ENCODE measurements around the gene PRSS16.
"Not testable (repeated sequence)": the region's sequence is repeated elsewhere in the genome, so short reads cannot be mapped to it uniquely, and the experiment has no call there.

PRSS16 gene

GRCh38 chr6:27248783-27249182 is 1.3 kb downstream of the PRSS16 start:
- DNase-seq = no peak

DNA sequence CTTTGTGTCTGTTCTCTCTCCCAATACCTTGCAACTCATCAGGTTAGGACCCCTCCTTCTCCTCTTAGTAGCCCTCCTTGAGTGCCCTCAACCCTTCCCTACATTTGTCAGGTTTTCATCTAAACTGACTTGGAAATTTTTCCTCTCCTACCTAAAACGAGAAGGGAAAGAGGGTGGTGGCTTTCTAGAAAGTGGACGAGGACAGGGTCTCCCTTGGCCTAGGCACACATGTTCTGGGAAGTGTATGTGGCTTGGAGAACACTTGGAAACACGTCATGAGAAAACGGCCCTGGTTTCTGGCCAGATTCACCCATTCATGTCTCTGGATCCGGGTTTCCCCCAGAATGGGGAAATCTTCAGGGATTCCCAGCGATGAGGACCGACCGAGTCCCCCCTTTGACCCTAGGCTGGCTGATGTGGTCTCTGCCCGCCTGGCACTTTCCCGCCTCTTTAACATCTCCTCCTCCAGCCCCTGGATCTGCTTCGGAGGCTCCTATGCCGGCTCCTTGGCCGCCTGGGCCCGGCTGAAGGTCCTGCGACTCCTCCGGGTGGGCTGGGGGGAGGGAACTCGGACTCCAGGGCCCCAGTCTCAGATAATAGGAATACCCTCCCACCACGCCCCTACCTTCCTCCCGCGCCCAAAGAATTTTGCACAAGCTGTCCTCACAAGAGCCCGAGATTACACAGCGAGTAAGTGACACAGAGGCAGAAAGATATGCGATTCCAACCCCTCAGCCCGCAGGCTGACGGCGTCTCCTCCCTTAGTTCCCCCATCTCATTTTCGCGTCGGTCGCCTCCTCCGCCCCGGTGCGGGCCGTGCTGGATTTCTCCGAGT is 3.0 kb downstream of the PRSS16 start:
- no peak for DNase-seq

GRCh38 chr6:27251112-27251605 is 3.7 kb downstream of the PRSS16 start:
- peak; percentile 17 to 80 (median 56) for DNase-seq

DNA sequence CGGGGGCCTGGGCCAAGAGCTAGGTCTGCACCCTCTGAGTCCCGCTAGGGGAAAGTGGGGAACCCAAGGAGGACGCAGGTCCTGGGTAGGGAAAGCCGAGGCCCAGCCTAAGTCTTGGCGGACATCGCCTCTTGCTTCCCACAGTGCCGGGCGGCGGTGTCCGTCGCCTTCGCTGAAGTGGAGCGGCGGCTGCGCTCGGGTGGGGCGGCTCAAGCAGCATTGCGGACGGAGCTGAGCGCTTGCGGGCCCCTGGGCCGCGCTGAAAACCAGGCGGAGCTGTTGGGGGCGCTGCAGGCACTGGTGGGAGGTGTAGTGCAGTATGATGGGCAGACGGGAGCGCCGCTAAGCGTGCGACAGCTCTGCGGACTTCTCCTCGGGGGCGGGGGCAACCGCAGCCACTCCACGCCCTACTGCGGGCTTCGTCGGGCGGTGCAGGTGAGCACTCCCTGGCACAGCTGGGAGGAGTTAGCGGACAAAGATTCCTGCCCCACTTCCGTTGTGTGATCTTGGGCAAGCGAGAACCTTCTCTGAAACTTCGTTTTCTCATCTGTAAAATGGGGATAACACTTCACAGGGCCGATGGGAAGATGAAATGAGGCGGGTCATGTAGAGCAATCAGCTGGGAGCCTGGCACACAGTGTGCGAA is 4.2 kb downstream of the PRSS16 start:
- peak; percentile 19 to 92 (median 65) for DNase-seq

DNA sequence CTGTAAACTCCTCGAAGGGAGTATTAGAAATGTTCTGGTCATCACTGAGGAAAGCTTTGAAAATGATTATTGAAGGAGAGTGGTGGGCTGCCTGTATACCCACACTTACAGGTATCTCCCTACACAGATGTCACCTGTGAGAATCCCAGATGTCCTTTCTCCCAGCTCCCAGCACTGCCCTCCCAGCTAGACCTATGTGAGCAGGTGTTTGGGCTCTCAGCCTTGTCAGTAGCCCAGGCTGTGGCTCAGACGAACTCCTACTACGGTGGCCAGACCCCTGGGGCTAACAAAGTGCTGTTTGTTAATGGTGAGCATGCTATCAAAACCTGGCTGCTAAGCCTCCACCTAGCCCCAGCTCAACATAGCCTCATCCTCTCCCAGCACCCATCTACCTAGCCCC is 7.1 kb downstream of the PRSS16 start:
- DNase-seq = no peak

GRCh38 chr6:27255866-27256265 is 8.4 kb downstream of the PRSS16 start:
- DNase-seq = no peak

- no peak for DNase-seq
Observed at GRCh38 chr6:27260369-27260768, 12.9 kb downstream of the PRSS16 start.

DNA sequence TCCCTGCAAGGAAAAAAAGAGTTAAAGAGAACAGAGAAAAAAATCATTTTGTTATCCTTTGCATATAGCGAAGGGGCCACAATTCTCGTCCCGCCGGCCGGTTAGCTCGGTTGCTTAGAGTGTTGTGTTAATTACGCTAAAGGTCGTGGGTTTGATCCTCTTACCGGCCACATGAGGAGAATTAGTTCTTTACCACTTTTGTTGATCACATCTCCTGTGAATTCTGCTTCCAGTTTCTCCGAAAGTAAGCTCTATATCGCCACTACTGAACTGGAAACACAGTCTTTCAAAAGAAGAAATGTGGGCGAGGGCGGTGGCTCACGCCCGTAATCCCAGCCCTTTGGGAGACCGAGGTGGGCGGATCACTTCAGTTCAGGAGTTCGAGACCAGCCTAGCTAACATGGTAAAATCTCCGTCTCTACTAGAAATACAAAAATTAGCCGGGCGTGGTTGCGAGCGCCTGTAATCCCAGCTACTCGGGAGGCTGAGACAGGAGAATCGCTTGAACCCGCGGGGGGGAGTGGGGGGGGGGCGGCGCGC is 13.4 kb downstream of the PRSS16 start:
- DNase-seq = no peak

GRCh38 chr6:27263886-27264285 is 16.4 kb downstream of the PRSS16 start:
- no peak for DNase-seq

GRCh38 chr6:27267003-27267402 is 19.5 kb downstream of the PRSS16 start:
- DNase-seq = not testable (repeated sequence)

- no peak for DNase-seq
Observed at GRCh38 chr6:27267857-27268434, 20.4 kb downstream of the PRSS16 start.

GRCh38 chr6:27268803-27269202 is 21.3 kb downstream of the PRSS16 start:
- DNase-seq = no peak

GRCh38 chr6:27273783-27274182 is 26.3 kb downstream of the PRSS16 start:
- DNase-seq = no peak

DNA sequence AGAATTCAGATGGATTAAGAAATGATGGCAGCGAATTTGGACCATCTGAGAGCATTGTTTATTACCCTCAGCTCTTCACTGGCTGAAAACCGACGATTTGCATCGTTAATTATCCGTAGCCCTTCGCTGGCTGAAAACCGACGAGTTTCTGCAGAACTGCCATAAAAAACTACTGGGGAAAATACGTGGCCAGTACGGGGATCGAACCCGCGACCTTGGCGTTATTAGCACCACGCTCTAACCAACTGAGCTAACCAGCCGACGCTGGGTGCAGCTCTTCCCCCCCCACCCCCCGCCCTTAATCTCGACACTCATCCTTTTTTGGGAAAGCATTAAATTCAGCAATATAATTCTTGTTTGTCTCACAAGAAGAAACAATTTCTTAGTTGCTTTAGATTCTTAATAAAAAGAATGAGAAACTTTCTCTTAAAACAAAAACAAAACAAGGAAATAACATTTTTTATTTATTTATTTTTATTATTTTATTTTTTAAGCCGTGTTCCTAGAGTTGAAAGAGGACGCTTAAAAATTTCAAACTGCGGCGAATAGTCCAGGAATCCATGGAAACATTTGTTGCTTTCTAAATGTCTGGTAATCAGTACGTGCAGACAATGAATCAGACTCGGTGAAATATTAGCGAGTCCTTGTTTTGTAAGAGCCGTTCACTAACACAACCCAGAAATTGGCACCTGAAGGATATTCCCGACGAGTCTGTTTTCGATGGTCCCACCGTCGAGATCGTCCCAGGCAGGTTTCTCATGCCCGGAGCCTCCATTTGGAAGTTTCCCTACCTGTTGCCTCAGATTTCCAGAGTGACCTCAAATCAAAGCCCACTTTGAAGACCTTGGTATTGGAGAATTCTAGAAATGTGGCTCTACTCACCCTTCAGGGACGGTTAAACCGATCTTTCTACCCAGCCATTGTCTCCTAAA is 27.8 kb downstream of the PRSS16 start:
- DNase-seq = no peak

- no peak for DNase-seq
Observed at GRCh38 chr6:27279513-27280063, 32.1 kb downstream of the PRSS16 start.

- peak in 1 of 5 experiments; percentile 15 for DNase-seq
Observed at GRCh38 chr6:27280064-27280539, 32.6 kb downstream of the PRSS16 start.

DNA sequence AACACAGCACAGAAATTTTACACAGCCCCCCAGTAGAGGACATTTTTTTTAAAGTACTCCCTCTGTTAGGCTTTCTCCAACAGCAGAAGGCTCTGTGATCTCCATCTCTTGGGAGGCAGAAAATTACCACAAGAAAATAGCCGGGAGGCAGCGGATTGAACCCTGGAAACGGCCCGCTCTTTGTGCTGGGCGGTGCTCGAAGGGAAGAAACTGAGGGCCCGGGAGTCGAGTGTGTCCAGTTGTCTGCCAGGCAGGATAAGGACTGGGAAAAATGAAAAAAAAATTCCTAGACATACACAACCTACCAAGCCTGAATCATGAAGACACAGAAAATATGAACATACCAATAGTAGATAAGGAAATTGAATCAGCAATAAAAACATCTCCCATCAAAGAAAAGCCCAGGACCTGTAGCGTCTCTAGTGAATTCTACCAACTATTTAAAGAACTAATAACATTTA is 33.1 kb downstream of the PRSS16 start:
- DNase-seq = no peak

GRCh38 chr6:27281105-27281539 is 33.6 kb downstream of the PRSS16 start:
- no peak for DNase-seq

- no peak for DNase-seq
Observed at GRCh38 chr6:27281569-27281968, 34.1 kb downstream of the PRSS16 start.

- DNase-seq = no peak
Observed at GRCh38 chr6:27283279-27283678, 35.8 kb downstream of the PRSS16 start.

GRCh38 chr6:27286141-27286540 is 38.6 kb downstream of the PRSS16 start:
- DNase-seq = no peak

DNA sequence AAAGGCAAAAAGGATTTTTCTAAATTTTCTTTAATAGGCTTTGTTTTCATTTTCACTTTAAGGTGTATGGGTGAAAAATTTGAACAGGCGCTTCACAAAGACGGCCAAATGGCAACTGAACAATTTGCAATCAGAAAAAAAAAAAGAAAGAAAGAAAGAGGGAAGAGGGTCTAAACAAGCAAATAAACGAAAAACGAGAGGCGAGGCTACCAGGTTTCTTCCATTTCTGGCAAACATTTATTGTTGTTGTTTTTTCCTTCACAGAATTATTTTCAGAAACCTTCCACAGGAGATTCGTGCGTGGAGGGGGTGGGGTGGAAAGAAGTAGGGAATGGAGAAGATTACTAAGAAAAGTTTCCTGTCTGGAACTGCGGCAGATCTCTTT is 40.2 kb downstream of the PRSS16 start:
- no peak for DNase-seq

Data from T-helper 2 cell (primary cell).